Loucy (cell line): ENCODE data around the gene SCD.

Source experiments
- EZH2phosphoT487 ChIP-seq: fragments of 200-600 bp; IDR thresholded peaks from 2 replicates; pipeline ENCODE4 v1.6.1; 2018; ENCODE audit warnings: antibody characterized with exemption, mild to moderate bottlenecking, moderate library complexity, borderline replicate concordance
- TF ChIP-seq, protein P1 (sequence below): fragments of 200-600 bp; sonication (generic); conservative IDR thresholded peaks from 2 replicates; pipeline ENCODE4 v1.5.1; 2014; ENCODE audit warnings: mild to moderate bottlenecking, antibody characterized with exemption, low read length

DNA sequence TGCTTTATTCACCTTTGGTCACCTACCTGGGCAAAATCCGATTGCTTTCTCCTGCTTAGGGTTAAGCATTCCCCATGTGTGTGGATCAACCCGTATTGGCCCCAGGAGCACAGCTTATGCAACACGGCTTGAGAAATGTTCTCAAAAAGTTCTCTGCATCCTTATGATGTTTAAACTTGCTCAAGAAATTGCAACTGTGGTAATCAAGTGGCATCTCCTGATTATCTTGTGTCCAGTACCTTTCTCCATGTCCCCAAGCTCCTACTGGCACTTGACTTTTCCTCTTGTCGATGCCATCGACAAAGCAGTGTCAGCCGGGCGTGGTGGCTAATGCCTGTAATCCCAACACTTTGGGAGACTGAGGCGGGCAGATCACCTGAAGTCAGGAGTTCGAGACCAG lies 12.3 kb upstream of the SCD start:
- TF ChIP-seq, protein P1, sequence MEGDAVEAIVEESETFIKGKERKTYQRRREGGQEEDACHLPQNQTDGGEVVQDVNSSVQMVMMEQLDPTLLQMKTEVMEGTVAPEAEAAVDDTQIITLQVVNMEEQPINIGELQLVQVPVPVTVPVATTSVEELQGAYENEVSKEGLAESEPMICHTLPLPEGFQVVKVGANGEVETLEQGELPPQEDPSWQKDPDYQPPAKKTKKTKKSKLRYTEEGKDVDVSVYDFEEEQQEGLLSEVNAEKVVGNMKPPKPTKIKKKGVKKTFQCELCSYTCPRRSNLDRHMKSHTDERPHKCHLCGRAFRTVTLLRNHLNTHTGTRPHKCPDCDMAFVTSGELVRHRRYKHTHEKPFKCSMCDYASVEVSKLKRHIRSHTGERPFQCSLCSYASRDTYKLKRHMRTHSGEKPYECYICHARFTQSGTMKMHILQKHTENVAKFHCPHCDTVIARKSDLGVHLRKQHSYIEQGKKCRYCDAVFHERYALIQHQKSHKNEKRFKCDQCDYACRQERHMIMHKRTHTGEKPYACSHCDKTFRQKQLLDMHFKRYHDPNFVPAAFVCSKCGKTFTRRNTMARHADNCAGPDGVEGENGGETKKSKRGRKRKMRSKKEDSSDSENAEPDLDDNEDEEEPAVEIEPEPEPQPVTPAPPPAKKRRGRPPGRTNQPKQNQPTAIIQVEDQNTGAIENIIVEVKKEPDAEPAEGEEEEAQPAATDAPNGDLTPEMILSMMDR: no peak
- no peak for TF ChIP-seq EZH2phosphoT487
